RKO (cell line): ENCODE data around the gene GTF2H4.

Source experiments
- DNase-seq: peaks from one replicate; pipeline ENCODE4 v3.0.0-alpha.2; 2016; ENCODE audit warnings: low spot score

The GTF2H4 gene

DNA sequence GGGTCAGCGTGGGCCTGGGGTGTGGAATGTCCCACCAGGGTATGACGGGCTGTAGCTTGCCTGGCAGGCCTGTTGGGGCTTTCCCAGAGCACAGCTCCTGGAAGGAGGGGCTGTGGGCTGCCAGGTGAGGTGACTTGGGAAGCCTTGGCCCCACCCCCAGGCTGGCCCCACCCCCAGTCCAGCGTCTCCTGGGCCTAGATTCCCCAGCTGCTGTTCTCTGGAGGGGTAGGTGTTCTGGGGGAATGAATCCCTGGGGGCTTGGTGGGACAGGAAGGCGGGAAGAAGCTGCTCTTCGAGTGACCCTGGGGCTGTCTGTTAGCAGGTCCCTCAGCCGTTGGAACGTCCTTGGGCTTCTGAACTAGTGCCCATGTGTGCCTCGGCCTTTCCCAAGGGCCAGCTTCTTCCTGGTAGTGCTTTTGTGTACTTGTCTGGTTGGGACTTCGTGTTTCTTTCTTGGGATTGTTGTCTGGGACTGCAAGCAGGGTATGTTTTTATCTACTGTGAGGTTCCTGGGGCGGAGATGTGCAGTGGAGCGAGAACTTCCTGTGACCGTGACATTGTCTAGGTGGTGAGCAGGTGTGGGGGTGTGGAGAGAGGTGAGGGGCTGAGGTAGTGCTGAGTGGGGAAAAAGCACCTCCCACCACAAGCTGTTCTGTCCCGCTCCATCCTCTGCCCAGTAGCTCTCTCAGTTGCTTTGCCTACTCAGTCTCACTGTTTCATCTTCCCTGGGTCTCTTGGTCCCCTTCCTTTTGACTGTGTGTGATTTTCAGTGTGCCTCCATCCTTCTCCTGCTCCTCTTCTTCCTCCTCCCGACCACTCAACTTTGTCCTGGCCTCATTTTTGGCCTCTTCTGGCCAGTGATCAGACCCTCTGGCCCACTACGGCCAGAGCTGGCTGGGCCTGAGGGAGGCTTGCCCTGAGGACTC lies 25.0 kb upstream of the GTF2H4 start:
- DNase-seq: no peak

DNA sequence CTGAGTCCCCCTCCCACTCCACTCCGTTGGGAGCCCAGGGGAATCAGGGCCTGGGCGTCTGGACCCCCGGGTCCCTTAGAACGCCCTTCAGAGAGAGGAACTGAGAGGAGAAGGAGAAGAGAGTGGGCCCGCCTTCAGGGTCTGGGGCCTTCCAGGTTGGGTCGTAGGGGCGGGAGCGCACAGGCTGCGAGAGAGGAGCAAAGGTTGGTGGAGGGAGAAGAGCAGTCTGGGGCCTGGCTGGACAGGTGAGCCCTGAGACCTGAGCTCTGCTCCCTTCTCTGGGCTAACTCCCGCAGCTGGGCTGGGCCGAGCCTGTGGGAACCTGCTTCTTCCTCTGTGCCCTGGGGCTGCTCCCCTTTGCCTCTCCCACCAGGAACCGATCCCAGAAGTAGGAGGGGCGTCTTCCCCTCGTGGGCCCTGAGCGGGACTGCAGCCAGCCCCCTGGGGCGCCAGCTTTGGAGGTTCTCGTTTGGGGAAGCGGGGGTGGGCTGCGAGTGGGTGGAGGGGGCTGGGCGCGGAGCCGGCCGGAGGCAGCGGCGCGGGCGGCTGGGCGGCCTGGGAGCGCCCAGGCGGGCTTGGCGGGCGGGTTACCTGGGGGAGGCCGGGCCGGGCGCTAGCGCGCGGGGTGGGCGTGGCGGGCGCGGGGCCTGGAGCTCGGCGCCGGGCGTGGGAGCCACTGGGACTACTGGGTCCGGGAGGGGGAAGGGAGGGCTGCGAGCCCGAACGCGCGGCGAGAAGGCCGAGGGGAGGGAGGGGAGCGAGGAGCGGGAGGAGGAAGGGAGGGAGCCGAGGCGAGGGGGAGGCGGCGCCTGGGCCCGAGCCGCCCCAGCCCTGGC lies 24.1 kb upstream of the GTF2H4 start, which contains the start of gene DDR1:
Gene DDR1 (plus strand): TSS at position 835 of the 836 bp plus-strand sequence. CDS start 4,211 bp downstream, outside the sequence.
- peak; percentile 53 for DNase-seq

DNA sequence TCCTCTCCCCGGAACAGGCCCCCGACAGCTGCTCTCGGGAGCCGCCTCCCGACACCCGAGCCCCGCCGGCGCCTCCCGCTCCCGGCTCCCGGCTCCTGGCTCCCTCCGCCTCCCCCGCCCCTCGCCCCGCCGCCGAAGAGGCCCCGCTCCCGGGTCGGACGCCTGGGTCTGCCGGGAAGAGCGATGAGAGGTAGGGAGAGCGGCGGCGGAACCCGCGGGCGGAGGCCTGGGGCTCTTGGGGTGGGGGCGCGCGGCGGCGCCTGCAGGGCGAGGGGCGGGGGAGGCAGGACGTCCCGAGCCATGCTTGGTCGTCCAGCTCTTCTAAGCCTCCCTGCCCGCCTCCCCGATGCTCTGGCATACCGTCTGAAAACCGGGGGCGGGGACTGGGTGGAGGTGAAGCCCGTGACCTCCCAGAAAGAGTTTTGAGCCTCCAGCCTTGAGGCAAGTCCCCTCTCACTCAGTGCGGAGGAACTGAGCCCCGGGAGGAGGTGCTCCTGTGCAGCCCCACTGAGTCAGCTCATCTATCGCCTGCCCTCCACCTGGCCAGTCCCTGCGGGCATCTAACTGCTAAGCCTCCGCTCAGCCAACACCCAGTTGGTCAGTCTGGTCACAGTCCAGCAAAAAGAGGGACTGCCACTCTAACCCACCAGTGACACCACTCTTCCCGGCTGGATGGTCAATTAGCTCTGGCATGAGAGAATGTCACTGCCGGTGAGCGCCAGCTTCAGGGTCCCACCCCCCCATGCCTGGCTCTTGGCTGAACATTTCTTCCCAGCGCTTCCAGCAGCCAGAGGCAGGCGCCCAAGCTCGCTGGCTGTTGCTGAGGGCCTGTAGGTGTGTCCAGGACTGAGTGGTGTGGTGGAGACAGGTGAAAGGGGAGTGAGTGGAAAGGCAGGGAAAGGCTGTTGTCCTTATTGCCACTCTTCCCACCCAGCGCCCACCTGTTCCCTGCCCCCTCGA lies 23.2 kb upstream of the GTF2H4 start:
- DNase-seq: peak; percentile 68

DNA sequence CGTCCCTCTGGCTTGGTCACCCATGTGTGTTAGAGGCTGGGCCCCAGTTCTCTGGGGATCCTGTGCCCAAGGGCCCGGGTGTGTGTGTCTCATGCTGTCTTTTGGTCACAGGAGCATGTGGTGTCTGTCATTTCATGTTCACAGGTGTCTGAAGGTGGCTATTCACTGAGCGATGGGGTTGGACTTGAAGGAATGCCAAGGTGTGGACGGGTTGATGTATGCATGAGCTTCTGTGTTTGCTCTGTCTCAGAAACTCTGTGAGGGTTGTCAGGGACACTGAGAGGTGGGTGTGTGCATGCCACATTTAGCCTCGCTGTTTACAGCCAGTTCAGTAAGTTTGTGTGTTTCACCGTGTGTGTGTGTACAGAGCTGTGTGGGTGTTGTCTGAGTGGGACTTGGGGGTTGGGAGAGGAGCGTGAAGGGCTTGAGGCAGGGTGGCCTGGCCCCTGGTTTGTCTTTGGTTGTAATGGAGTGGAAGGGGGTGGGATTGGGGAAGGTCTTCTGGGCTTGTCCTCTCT lies 22.5 kb upstream of the GTF2H4 start:
- no peak for DNase-seq

DNA sequence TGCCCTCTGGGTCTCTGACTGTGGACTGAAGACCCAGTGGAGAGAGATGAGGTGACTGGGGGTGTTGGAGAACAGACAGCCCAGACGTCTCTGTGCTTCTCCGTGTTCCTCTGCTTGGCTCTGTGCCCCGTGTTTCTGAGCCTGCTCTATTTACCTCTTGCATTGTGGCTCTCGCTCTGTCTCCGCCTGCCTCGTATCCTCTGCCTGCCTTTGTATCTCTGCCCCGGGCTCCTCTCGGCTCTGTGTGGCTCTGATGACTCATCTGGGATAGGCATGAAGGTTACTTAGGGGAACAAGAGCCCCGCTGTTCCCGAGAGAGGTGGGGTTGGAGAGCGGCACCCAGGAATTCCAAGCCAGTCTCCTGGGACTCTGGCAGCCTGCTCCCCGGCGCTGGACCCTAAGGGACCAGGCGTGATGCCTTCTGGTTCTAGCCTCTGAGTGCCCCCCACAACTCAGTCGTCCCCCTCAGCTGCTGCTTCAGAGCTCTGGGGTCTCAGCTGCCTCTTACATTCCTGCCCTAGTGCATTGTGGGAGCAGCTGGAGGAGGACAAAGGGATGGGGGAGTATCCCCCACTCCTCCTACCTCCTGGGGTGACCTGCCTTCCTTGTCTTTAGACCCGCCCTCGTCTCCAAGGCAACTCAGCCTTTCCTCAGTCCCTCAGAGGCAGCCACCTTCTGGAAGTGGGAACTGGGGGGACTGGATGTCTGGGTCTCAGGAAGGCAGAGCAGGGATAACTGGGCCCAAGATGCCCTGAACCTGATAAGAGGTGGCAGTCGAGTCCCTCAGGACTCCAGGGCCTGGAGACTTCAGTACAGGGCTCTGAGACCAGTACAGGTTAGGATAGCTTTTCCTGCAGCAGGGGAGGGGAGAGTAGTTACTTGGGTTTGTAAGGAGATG lies 21.8 kb upstream of the GTF2H4 start:
- peak; percentile 50 for DNase-seq

DNA sequence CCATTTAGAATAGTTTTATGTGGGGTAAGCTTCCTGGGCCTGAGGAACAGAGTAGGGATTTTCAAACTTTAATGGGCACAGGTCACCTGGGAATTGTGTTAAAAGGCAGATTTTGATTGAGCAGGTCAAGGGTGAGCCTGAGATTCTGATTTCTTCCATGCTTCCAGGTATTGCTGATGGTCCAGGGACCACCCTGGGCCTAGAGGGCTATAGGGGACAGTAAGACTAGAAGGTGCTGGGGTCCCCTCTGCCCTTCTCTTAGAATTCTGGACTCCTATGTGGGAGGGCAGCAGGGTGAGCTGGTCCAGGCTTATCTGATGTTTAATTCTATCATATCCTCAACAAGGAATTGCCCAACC lies 21.1 kb upstream of the GTF2H4 start:
- DNase-seq: no peak

DNA sequence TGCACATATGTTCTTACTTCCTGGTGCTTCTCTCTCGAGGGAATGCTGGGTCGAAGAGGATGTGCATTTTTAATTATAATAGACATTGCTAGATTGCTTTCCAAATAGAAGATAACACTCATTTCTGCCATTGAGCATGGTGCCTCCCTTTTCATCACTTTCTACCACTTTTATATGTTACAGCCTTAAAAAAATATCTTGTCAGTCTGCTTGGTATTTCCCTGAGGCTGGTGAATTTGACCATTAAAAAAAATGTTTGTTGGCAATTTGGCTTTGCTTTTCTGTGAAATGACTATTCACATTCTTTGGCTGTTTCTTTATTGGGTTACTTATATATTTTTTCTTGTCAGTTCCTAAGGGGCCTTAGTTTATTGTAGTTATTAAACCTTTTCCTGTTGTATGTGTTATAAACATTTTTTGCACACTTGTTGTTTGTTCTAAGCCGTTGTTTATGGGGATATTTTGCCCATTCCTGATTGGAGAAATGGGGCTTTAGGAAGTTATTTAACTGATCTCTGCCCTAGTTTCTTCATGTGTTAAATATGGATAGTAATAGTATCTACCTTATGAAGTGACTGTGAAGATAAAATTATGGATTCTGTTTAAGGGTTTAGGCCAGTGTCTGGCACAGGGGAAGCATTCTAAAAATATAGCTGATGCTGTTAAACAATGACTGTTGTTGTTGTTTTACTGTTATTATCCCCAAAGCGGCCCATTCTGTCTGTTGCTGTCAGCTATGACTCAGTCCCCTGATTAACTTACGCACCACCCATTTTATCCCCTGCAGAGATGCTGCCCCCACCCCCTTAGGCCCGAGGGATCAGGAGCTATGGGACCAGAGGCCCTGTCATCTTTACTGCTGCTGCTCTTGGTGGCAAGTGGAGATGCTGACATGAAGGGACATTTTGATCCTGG lies 19.8 kb upstream of the GTF2H4 start:
- no peak for DNase-seq

DNA sequence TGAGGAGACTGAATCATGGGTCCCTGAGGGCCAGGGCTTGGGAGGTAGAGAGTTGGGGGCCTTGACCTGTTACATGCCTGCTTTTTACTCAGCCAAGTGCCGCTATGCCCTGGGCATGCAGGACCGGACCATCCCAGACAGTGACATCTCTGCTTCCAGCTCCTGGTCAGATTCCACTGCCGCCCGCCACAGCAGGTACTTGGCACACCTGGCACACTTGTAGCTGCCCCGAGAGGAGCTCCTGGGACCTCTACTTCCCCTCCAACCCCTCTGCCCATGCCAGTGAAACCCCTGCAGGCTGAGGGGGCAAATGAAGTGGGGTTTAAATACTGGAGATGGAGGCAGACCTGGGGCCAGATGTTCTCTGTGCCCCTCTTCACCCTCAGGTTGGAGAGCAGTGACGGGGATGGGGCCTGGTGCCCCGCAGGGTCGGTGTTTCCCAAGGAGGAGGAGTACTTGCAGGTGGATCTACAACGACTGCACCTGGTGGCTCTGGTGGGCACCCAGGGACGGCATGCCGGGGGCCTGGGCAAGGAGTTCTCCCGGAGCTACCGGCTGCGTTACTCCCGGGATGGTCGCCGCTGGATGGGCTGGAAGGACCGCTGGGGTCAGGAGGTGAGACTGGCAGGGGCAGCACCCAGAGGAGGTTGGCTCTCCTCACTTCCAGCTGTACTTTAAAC lies 19.1 kb upstream of the GTF2H4 start:
- no peak for DNase-seq

DNA sequence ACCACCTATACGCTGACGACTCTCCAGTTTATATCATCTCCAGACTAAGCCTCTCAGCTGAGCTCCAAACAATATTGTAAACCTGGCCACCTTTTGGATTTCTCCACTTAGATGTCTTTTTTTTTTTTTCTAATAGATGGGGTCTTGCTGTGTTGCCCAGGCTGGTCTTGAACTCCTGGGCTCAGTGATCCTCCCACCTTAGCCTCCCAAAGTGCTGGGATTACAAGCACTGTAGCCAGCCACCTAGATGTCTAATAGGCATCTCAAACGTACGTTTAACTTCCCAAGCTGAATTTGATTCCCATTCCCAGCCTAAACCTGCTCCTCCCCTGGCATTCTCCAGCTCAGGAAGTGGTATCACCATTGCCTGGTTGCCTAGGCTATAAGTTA lies 18.5 kb upstream of the GTF2H4 start:
- no peak for DNase-seq

DNA sequence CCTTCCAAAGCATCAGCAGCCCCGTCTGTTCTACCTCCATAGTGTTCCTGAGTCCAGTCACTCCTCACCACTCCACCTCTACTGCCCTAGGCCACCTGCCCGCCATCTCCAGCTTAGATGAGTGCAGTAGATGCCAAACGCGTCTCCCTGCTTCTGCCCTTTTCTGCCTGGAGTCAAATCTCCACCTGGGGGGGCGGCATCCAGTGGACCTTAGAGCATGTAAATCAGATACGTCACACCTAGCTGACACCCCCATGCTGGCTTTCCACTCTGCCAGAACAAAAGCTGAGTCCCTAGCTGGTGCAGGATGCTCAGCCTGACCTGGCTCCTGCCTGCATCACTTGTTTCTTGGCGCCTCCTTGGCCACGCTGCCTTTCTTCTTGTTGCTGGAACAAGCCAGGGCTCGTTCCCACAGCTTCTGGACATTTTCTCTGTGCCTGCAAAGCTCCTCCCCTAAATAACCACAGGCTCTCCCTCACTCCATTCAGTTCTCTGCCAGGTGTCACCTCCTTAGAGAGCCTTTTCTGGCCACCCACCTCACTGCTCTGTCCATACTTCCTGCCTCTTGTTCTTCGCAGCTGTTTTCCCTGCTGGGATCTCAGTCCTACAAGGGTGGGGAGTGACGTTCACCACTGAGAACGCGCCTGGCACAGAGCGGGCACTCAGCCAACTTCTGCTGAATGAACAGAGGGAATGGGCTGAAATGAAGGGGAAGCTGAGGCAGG lies 17.9 kb upstream of the GTF2H4 start:
- no peak for DNase-seq

DNA sequence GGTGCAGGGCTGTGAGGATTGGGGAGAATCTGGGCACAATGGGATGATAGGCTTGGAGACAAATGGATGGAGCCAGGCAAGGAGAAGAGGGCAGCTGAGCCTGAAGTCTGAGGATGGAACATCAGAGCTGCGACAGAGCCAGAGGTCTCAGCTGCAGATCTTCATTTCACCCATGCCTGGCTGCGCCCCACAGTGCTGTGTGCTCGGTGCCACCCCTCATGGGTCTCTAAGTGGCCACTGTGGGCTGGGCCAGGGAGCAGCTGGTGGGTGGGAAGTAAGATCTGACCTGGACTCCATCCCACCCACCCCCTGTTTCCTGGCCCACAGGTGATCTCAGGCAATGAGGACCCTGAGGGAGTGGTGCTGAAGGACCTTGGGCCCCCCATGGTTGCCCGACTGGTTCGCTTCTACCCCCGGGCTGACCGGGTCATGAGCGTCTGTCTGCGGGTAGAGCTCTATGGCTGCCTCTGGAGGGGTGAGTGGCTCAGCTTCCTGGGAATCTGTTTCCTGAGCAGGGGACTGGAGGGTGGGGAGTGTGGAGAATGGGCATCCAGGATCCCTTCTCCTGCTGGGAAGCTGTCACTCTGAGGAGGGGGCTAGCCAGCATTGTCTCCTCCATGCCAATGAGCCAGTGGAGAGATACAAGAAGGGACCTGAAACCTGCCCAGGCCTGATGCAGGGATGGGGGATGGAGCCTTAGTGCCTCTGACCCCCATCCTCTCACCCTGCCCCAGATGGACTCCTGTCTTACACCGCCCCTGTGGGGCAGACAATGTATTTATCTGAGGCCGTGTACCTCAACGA lies 17.2 kb upstream of the GTF2H4 start:
- no peak for DNase-seq

DNA sequence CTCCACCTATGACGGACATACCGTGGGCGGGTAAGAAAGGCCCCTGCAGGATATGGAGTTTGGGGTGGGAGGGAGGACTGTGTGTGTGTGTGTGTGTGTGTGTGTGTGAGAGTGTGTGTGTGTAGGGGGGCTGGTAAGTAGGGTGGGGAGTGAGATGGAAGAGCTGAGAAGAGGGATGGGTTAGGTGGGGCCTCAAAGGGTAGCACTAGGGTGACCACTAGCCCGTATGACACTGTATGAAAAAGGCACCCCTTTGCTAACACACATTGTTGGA lies 16.6 kb upstream of the GTF2H4 start:
- DNase-seq: no peak

DNA sequence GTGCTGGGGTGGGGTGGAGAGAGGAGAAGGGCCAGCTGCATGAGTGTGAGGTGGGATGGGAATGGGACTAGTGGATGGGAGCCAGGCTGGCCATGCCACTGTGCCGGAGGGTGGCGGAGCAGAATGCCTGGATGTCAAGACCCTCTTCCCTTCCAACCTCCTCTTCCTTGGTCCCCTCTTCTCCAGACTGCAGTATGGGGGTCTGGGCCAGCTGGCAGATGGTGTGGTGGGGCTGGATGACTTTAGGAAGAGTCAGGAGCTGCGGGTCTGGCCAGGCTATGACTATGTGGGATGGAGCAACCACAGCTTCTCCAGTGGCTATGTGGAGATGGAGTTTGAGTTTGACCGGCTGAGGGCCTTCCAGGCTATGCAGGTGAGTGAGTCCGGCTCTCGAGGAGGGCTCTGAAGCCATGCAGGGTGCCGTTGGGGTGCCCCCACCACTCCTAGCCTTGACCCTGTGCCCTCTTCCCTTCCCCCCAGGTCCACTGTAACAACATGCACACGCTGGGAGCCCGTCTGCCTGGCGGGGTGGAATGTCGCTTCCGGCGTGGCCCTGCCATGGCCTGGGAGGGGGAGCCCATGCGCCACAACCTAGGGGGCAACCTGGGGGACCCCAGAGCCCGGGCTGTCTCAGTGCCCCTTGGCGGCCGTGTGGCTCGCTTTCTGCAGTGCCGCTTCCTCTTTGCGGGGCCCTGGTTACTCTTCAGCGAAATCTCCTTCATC lies 16.0 kb upstream of the GTF2H4 start:
- no peak for DNase-seq

DNA sequence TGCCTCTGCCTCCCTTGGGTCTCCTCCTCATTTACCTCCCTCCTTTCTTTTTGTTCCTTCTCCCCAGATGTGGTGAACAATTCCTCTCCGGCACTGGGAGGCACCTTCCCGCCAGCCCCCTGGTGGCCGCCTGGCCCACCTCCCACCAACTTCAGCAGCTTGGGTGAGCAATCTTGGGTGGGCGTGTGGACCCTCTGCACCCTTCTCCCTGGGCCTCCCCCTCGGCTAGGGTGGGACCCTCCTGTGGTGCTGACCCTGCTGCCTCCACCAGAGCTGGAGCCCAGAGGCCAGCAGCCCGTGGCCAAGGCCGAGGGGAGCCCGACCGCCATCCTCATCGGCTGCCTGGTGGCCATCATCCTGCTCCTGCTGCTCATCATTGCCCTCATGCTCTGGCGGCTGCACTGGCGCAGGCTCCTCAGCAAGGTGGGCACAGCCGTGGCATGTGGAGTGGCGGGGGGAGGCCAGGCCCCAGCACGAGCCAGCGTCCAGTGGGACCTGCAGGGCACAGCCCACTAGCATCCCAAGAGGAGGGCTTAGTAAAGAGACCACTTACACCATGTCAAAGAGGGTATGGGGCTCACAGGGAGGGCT lies 14.9 kb upstream of the GTF2H4 start:
- DNase-seq: no peak

DNA sequence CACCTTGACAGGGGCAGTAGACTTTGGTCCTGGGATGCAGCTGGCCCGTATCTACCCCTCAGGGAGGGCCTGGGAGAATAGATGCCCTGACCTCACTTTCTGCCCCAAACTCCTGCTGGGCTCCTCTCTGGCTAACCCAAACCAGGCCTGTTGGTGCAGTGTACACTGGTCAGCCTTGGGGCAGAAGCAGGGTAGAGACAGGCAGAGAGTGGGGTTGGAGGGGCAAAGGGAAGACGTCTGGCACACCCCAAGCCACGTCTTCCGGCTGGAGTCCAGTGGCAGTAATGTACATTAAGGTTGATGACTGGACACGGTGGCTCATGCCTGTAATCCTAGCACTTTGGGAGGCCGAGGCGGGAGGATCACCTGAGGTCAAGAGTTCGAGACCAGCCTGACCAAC lies 14.3 kb upstream of the GTF2H4 start:
- DNase-seq: no peak

DNA sequence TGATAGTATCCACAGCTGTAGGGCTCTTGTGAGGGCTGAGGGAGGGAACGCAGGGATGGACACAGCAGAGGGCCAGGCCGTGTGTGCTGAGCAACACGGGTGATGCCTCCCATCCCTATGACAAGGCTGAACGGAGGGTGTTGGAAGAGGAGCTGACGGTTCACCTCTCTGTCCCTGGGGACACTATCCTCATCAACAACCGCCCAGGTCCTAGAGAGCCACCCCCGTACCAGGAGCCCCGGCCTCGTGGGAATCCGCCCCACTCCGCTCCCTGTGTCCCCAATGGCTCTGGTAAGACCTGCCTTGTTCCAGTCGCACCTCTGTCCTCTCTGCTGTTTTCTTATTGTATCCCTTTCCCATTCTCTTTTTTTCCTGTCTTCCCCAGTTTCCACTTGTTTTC lies 13.6 kb upstream of the GTF2H4 start:
- DNase-seq: no peak

DNA sequence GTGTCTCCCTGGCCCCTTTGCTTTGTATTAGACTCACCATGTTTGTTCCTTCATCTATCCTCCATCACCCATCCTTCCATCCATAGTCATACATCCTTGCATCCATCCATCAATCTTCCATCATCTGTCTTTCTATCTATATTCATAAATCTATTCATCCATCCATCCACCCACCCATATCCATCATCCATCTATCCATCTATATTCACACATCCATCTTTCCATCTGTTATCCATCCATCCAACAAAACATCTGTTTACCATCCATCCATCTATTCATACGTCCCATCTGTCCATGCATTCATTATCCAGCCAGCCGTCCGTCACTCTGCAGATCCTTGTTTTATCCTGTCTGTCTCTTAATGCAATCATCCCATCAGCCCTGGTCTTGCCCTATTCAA lies 13.1 kb upstream of the GTF2H4 start:
- no peak for DNase-seq
